Lung (tissue), 12 donors: ENCODE results near the gene RALY. TPM values are rescaled to one million over a fixed set of nuclear protein-coding genes. Genes with fewer than 3 reads are reported as not detected.

ENCODE experiments used
- ATAC-seq: fragments of 200-7000 bp; cut with Tn5 transposase; one replicate; pipeline ENCODE4 v1.9.1; 2020; ENCODE audit warnings: moderate number of reproducible peaks; ENCODE audit not compliant: insufficient read depth, low FRiP score
- DNase-seq, 3 donors: peaks; one replicate each; pipeline ENCODE4 v3.0.0-alpha.2; 2013 to 2017
- H3K27ac ChIP-seq, 2 donors: one replicate each; pipeline ENCODE4 v1.5.1; 2013; ENCODE audit warnings: mild to moderate bottlenecking in 2 of 2, moderate library complexity in 2 of 2, control low read depth in 1 of 2, inconsistent platforms in 1 of 2, low read depth in 1 of 2, low read length in 1 of 2
- H3K27me3 ChIP-seq, 3 donors: one replicate each; pipeline ENCODE4 v1.5.1; 2013; ENCODE audit warnings: low read length in 2 of 3; ENCODE audit not compliant: control insufficient read depth in 3 of 3, insufficient read depth in 3 of 3
- H3K36me3 ChIP-seq, 4 donors: one replicate each; pipeline ENCODE4 v1.5.1; 2013; ENCODE audit warnings: low read length in 4 of 4, mild to moderate bottlenecking in 1 of 4, moderate library complexity in 1 of 4; ENCODE audit not compliant: control insufficient read depth in 4 of 4, insufficient read depth in 4 of 4
- H3K4me1 ChIP-seq, 5 donors: one replicate each; pipeline ENCODE4 v1.5.1; 2013; ENCODE audit warnings: low read length in 5 of 5, mild to moderate bottlenecking in 2 of 5, moderate library complexity in 1 of 5; ENCODE audit not compliant: control insufficient read depth in 5 of 5, insufficient read depth in 5 of 5
- H3K4me3 ChIP-seq: one replicate; pipeline ENCODE4 v1.5.1; 2013; ENCODE audit warnings: mild to moderate bottlenecking, control low read depth, moderate library complexity
- H3K9ac ChIP-seq, 2 donors: one replicate each; pipeline ENCODE4 v1.5.1; 2013; ENCODE audit warnings: low read length in 2 of 2, control low read depth in 1 of 2; ENCODE audit not compliant: insufficient read depth in 1 of 2
- H3K9me3 ChIP-seq, 4 donors: one replicate each; pipeline ENCODE4 v1.5.1; 2013; ENCODE audit warnings: low read length in 3 of 4, mild to moderate bottlenecking in 1 of 4, moderate library complexity in 1 of 4; ENCODE audit not compliant: control insufficient read depth in 4 of 4, insufficient read depth in 3 of 4
- CTCF ChIP-seq: IDR thresholded peaks from 2 replicates; pipeline ENCODE4 v1.5.1; 2012; ENCODE audit warnings: mild to moderate bottlenecking; ENCODE audit errors: control extremely low read depth, extremely low read depth
- WGBS, 2 donors: extraction: QIAGEN DNeasy Blood & Tissue Kit; methylation state at CpG; one replicate each; pipeline ENCODE4 v1.1.7; 2013; 5-methylcytosine and 5-hydroxymethylcytosine counted together
- polyA plus RNA-seq, 2 donors: library from polyadenylated mRNA; stranded (reverse); fragments of 200-250 nt; gene quantifications; one replicate each; pipeline ENCODE4 v1.2.1, GENCODE V29; 2013
- total RNA-seq, 2 donors: library from RNA; depleted of rRNA in 1 of 2; stranded (reverse); fragments of >200 nt in 1 of 2; gene quantifications; one replicate each; pipeline ENCODE4 v1.2.1, GENCODE V29; 2014 to 2021
- donor health status: control.
- donor health status: control.
- donor health status: Bipolar disorder and iron deficiency.
- donor health status: healthy.
- donor health status: DM: yes; HTN: yes; CAD: no.

The RALY gene
- total and polyA plus RNA-seq, 4 donors = 135 to 157 (median 145) TPM

DNA sequence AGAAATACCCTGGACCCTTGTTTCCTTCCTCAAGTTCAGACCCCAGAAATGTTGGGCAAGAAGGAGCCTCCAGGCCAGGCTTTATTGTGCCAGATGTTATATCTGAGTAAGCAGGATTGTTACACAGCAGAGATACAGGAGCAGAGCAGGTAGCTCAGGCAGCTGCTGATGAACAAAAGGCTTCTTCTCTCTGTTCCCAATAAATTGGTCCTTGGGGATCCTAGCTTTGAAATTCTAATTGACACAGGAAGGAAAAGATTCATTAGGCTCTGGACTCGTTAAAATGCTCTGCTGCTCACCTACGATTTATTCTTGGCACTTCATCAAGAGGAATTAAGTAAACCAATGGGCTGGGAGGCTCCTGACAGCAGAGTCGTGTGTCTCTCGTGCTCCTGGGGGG, 54.2 kb downstream of the RALY start:
- WGBS, 2 donors = 60 to 61% methylated on average over 4 of the region's 4 CpGs
- H3K9ac ChIP-seq = no peak overlapping the region
- ATAC-seq (no peak), DNase-seq (no peak)
- TF ChIP-seq CTCF = no peak
- H3K36me3 ChIP-seq = peaks cover 0 to 5% (median 0%) of the 10 kb centered on the region in 4 donors
- peaks cover 21 to 50% (median 37%) of the 10 kb centered on the region in 5 donors for H3K4me1 ChIP-seq
- no peak overlapping the region for H3K27ac ChIP-seq
- H3K9me3 ChIP-seq = no peaks in the 10 kb centered on the region
- H3K4me3 ChIP-seq = no peak overlapping the region
- no peaks in the 10 kb centered on the region for H3K27me3 ChIP-seq

DNA sequence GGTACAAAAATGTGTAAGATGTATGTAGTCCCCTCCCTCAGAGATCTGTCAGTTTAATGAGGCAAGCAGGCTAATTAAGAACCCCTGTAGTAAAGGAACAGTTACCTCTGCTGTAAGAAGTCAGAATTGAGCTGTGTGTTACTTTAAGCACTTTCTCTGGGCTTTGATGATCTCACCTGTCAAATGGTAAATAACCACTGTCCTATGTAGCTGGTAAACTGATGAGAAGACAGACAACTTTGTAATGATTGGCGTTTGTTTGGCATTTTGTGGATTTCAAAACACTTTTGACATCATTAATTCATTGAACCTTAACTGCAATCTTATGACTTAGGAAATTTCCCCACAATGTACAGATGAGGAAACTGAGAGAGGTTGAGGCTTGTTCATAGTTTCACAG, 55.7 kb downstream of the RALY start:
- ATAC-seq (no peak), DNase-seq (no peak)
- Histone ChIP-seq H3K9ac (no peak overlapping the region), H3K27me3 (no peaks in the 10 kb centered on the region), H3K4me1 (peaks cover 21 to 47% (median 28%) of the 10 kb centered on the region in 5 donors), H3K9me3 (no peaks in the 10 kb centered on the region), H3K36me3 (peaks cover 0 to 5% (median 0%) of the 10 kb centered on the region in 4 donors), H3K27ac (no peak overlapping the region), H3K4me3 (no peak overlapping the region)
- no peak for TF ChIP-seq CTCF
- WGBS, 2 donors = 47 to 76% methylated on average over 1 of the region's 1 CpG

- H3K4me1 ChIP-seq = peaks cover 19 to 44% (median 28%) of the 10 kb centered on the region in 5 donors
- WGBS, 2 donors = 79 to 93% methylated on average over 4 of the region's 4 CpGs
- TF ChIP-seq CTCF = no peak
Measured at GRCh38 chr20:34049897-34050695, 56.4 kb downstream of the RALY start.

More at GRCh38 chr20:34049897-34050695, 56.4 kb downstream of the RALY start:
- Histone ChIP-seq H3K9me3 (no peaks in the 10 kb centered on the region), H3K36me3 (peaks cover 0 to 5% (median 0%) of the 10 kb centered on the region in 4 donors), H3K27me3 (no peaks in the 10 kb centered on the region), H3K4me3 (no peak overlapping the region), H3K9ac (peak overlapping the region in 1 of 2 donors; percentile 26), H3K27ac (no peak overlapping the region)
- ATAC-seq (no peak), DNase-seq (peak in 1 of 3 donors; percentile 32)
